H1 (cell line): ENCODE measurements around the gene ATG4D.
A peak's percentile ranks its signal among the peaks of the same experiment; 100 is the strongest.

Experiments used
- MAX ChIP-seq: IDR thresholded peaks from 2 replicates; pipeline ENCODE4 v1.6.1; 2012; ENCODE audit warnings: inconsistent platforms
- POLR2A ChIP-seq, 2 experiments: IDR thresholded peaks; 1 replicate in 1 of 2; 2 replicates in 1 of 2; pipeline ENCODE4 v1.6.1; 2011; ENCODE audit warnings: low read depth in 2 of 2, low read length in 2 of 2, mild to moderate bottlenecking in 2 of 2; ENCODE audit errors: control extremely low read depth in 1 of 2
- TEAD4 ChIP-seq: IDR thresholded peaks from 2 replicates; pipeline ENCODE4 v1.6.1; 2012; ENCODE audit warnings: low read depth, low read length, inconsistent platforms, mixed read lengths

DNA sequence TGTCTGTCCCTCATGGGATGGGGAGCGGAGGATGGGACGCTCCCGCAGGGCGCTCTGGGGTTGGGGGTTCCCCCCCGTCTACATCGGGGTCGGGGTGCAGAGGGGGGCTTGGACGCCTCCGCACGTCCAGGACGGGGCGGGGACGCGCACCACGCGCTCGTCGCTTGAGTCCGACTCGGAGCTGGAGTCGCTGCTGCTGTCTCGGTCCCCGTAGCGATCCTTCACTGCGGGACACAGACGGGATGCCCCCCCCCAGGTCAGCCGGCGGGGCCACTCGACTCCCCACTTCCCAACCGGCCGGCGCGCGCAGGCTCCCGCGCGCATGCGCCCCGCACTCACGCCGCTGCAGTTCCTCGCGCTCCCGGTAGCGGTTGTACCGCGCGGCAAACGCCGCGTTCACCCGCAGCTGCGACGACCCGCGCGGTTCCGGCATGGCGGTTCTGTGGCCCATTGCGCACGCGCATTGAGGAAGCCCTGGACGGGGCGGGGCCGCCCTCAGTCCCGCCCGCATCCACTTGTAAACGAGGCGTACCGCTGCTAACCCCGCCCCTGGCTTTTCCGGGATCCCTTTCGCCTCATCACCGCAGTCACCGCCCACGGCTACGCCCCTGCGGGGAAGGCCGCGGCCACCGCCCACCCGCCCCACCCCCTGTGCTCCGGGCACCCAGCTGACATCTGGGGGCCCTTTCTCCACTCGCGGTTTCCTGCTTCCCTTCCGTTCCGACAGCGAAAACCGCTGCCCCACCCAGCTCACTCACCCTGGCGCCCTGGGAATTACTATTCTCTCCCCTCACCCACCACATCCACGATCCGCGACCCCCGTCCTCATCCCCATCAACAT is 22.1 kb downstream of the ATG4D start, which contains the start of gene KRI1:
- no peak for TF ChIP-seq TEAD4
- peak in 1 of 2 experiments; percentile 73; a peak in 2 of 3 replicates for TF ChIP-seq POLR2A (IDR thresholded peaks at IDR 0.05; ENCODE audit: control extremely low read depth in 1 of 2, low read depth in 2 of 2, low read length in 2 of 2)
- TF ChIP-seq MAX, result peak; percentile 95
